Astrocyte (in vitro differentiated cells and primary cell): ENCODE measurements around the gene PADI2.

Experiments
- CTCF ChIP-seq: IDR thresholded peaks from 2 replicates; pipeline ENCODE4 v1.5.1; 2011; ENCODE audit warnings: low read depth, mild to moderate bottlenecking, inconsistent platforms, low read length, moderate library complexity; ENCODE audit not compliant: insufficient read depth
- EZH2 ChIP-seq: IDR thresholded peaks from 2 replicates; pipeline ENCODE4 v1.6.1; 2012; ENCODE audit warnings: mild to moderate bottlenecking, low read length, inconsistent platforms; ENCODE audit not compliant: insufficient read depth

GRCh38 chr1:17061486-17061885, 57.8 kb downstream of the PADI2 start:
- no peak for TF ChIP-seq CTCF
- TF ChIP-seq EZH2, result no peak
